A549 (cell line): ENCODE results near the gene POLRMT. TPM values are rescaled to one million over a fixed set of nuclear protein-coding genes. Genes with fewer than 3 reads are reported as not detected.

ENCODE experiments used
- polyA plus RNA-seq, 4 experiments: library from polyadenylated mRNA; depleted of rRNA in 3 of 4; stranded (reverse); fragments of >200 nt; fragmentation: RNase III in 1 of 4; extraction: RNeasy Plus Mini Kit Qiagen cat#74134 plus additional on column Dnase treatment in 1 of 4; gene quantifications; 2 replicates in 3 of 4; 3 replicates in 1 of 4; pipeline ENCODE4 v1.2.3, GENCODE V29; 2011 to 2017

POLRMT gene
- polyA plus RNA-seq, 2 of the 4 experiments (the other 2 are of a cell fraction) = 41.9 to 68.8 TPM

Other genes starting within 250 kb of the POLRMT start
- gene C2CD4C, start 224.4 kb downstream of the POLRMT start, polyA plus RNA-seq (2011; rRNA removed) = 0.13 and 0.21 TPM in 2 replicates
- gene C2CD4C, start 224.4 kb downstream of the POLRMT start, polyA plus RNA-seq (2017; fragmentation: RNase III; extraction: RNeasy Plus Mini Kit Qiagen cat#74134 plus additional on column Dnase treatment) = 0.41 to 0.71 TPM (median 0.57 TPM) in 3 replicates
- 0.36 and 0.87 TPM in 2 replicates for gene SHC2, start 172.5 kb downstream of the POLRMT start, polyA plus RNA-seq (2011; rRNA removed)
- gene SHC2, start 172.5 kb downstream of the POLRMT start, polyA plus RNA-seq (2017; fragmentation: RNase III; extraction: RNeasy Plus Mini Kit Qiagen cat#74134 plus additional on column Dnase treatment) = 0.21 to 0.66 TPM (median 0.58 TPM) in 3 replicates
- gene MADCAM1, start 137.1 kb downstream of the POLRMT start, polyA plus RNA-seq (2011; rRNA removed) = 0.06 and 0.09 TPM in 2 replicates
- 0.25 to 0.41 TPM (median 0.34 TPM) in 3 replicates for gene MADCAM1, start 137.1 kb downstream of the POLRMT start, polyA plus RNA-seq (2017; fragmentation: RNase III; extraction: RNeasy Plus Mini Kit Qiagen cat#74134 plus additional on column Dnase treatment)
- 2.3 and 2.7 TPM in 2 replicates for gene TPGS1, start 126.0 kb downstream of the POLRMT start, polyA plus RNA-seq (2011; rRNA removed)
- 12.5 to 13.8 TPM (median 13.1 TPM) in 3 replicates for gene TPGS1, start 126.0 kb downstream of the POLRMT start, polyA plus RNA-seq (2017; fragmentation: RNase III; extraction: RNeasy Plus Mini Kit Qiagen cat#74134 plus additional on column Dnase treatment)
- 36.9 and 37.4 TPM in 2 replicates for gene CDC34, start 101.8 kb downstream of the POLRMT start, polyA plus RNA-seq (2011; rRNA removed)
- 56.3 to 62.6 TPM (median 57.6 TPM) in 3 replicates for gene CDC34, start 101.8 kb downstream of the POLRMT start, polyA plus RNA-seq (2017; fragmentation: RNase III; extraction: RNeasy Plus Mini Kit Qiagen cat#74134 plus additional on column Dnase treatment)
- gene GZMM, start 89.5 kb downstream of the POLRMT start, polyA plus RNA-seq (2011; rRNA removed) = not detected in 2 replicates
- gene GZMM, start 89.5 kb downstream of the POLRMT start, polyA plus RNA-seq (2017; fragmentation: RNase III; extraction: RNeasy Plus Mini Kit Qiagen cat#74134 plus additional on column Dnase treatment) = 0.11 TPM in 1 of 3 replicates, not detected in the others
- 237 and 285 TPM in 2 replicates for gene BSG, start 60.9 kb downstream of the POLRMT start, polyA plus RNA-seq (2011; rRNA removed)
- gene BSG, start 60.9 kb downstream of the POLRMT start, polyA plus RNA-seq (2017; fragmentation: RNase III; extraction: RNeasy Plus Mini Kit Qiagen cat#74134 plus additional on column Dnase treatment) = 528 to 583 TPM (median 579 TPM) in 3 replicates
- gene HCN2, start 43.7 kb downstream of the POLRMT start, polyA plus RNA-seq (2011; rRNA removed) = 2.7 and 7.1 TPM in 2 replicates
- gene HCN2, start 43.7 kb downstream of the POLRMT start, polyA plus RNA-seq (2017; fragmentation: RNase III; extraction: RNeasy Plus Mini Kit Qiagen cat#74134 plus additional on column Dnase treatment) = 23.2 to 24.8 TPM (median 24.7 TPM) in 3 replicates
- gene FGF22, start 6.3 kb upstream of the POLRMT start, polyA plus RNA-seq (2011; rRNA removed) = 0.13 TPM in 1 of 2 replicates, not detected in the other
- 0.79 to 1.1 TPM (median 1.0 TPM) in 3 replicates for gene FGF22, start 6.3 kb upstream of the POLRMT start, polyA plus RNA-seq (2017; fragmentation: RNase III; extraction: RNeasy Plus Mini Kit Qiagen cat#74134 plus additional on column Dnase treatment)
- gene RNF126, start 29.7 kb upstream of the POLRMT start, polyA plus RNA-seq (2011; rRNA removed) = 3.1 and 4.9 TPM in 2 replicates
- gene RNF126, start 29.7 kb upstream of the POLRMT start, polyA plus RNA-seq (2017; fragmentation: RNase III; extraction: RNeasy Plus Mini Kit Qiagen cat#74134 plus additional on column Dnase treatment) = 35.0 to 36.3 TPM (median 35.4 TPM) in 3 replicates
- 45.5 and 58.1 TPM in 2 replicates for gene FSTL3, start 42.9 kb upstream of the POLRMT start, polyA plus RNA-seq (2011; rRNA removed)
- gene FSTL3, start 42.9 kb upstream of the POLRMT start, polyA plus RNA-seq (2017; fragmentation: RNase III; extraction: RNeasy Plus Mini Kit Qiagen cat#74134 plus additional on column Dnase treatment) = 110 to 131 TPM (median 118 TPM) in 3 replicates
- 0.10 TPM in 1 of 2 replicates, not detected in the other for gene PRSS57, start 61.9 kb upstream of the POLRMT start, polyA plus RNA-seq (2011; rRNA removed)
- gene PRSS57, start 61.9 kb upstream of the POLRMT start, polyA plus RNA-seq (2017; fragmentation: RNase III; extraction: RNeasy Plus Mini Kit Qiagen cat#74134 plus additional on column Dnase treatment) = not detected in 3 replicates
- gene PALM, start 75.4 kb upstream of the POLRMT start, polyA plus RNA-seq (2011; rRNA removed) = 2.0 and 3.0 TPM in 2 replicates
- 11.4 to 17.5 TPM (median 15.7 TPM) in 3 replicates for gene PALM, start 75.4 kb upstream of the POLRMT start, polyA plus RNA-seq (2017; fragmentation: RNase III; extraction: RNeasy Plus Mini Kit Qiagen cat#74134 plus additional on column Dnase treatment)
- gene MISP, start 117.6 kb upstream of the POLRMT start, polyA plus RNA-seq (2011; rRNA removed) = 38.3 and 46.5 TPM in 2 replicates
- gene MISP, start 117.6 kb upstream of the POLRMT start, polyA plus RNA-seq (2017; fragmentation: RNase III; extraction: RNeasy Plus Mini Kit Qiagen cat#74134 plus additional on column Dnase treatment) = 56.9 to 62.7 TPM (median 61.4 TPM) in 3 replicates
- 144 and 207 TPM in 2 replicates for gene PTBP1, start 163.9 kb upstream of the POLRMT start, polyA plus RNA-seq (2011; rRNA removed)
- 264 to 299 TPM (median 285 TPM) in 3 replicates for gene PTBP1, start 163.9 kb upstream of the POLRMT start, polyA plus RNA-seq (2017; fragmentation: RNase III; extraction: RNeasy Plus Mini Kit Qiagen cat#74134 plus additional on column Dnase treatment)
- 2.6 and 3.2 TPM in 2 replicates for gene PLPPR3, start 188.4 kb upstream of the POLRMT start, polyA plus RNA-seq (2011; rRNA removed)
- 3.5 to 4.2 TPM (median 3.7 TPM) in 3 replicates for gene PLPPR3, start 188.4 kb upstream of the POLRMT start, polyA plus RNA-seq (2017; fragmentation: RNase III; extraction: RNeasy Plus Mini Kit Qiagen cat#74134 plus additional on column Dnase treatment)
- 0.15 and 0.31 TPM in 2 replicates for gene AZU1, start 194.3 kb upstream of the POLRMT start, polyA plus RNA-seq (2011; rRNA removed)
- gene AZU1, start 194.3 kb upstream of the POLRMT start, polyA plus RNA-seq (2017; fragmentation: RNase III; extraction: RNeasy Plus Mini Kit Qiagen cat#74134 plus additional on column Dnase treatment) = 0.26 to 0.55 TPM (median 0.32 TPM) in 3 replicates
- gene PRTN3, start 207.5 kb upstream of the POLRMT start, polyA plus RNA-seq (2011; rRNA removed) = 0.21 and 0.36 TPM in 2 replicates
- 0.18 to 0.39 TPM (median 0.24 TPM) in 3 replicates for gene PRTN3, start 207.5 kb upstream of the POLRMT start, polyA plus RNA-seq (2017; fragmentation: RNase III; extraction: RNeasy Plus Mini Kit Qiagen cat#74134 plus additional on column Dnase treatment)
- 0.15 and 0.35 TPM in 2 replicates for gene ELANE, start 218.8 kb upstream of the POLRMT start, polyA plus RNA-seq (2011; rRNA removed)
- gene ELANE, start 218.8 kb upstream of the POLRMT start, polyA plus RNA-seq (2017; fragmentation: RNase III; extraction: RNeasy Plus Mini Kit Qiagen cat#74134 plus additional on column Dnase treatment) = 0.14 to 0.15 TPM (median 0.15 TPM) in 3 replicates
- 7.6 TPM in 2 replicates for gene CFD, start 226.1 kb upstream of the POLRMT start, polyA plus RNA-seq (2011; rRNA removed)
- 13.8 to 14.8 TPM (median 14.3 TPM) in 3 replicates for gene CFD, start 226.1 kb upstream of the POLRMT start, polyA plus RNA-seq (2017; fragmentation: RNase III; extraction: RNeasy Plus Mini Kit Qiagen cat#74134 plus additional on column Dnase treatment)